OCI-LY1 (cell line): ENCODE data around the gene HYAL1.

Source experiments
- H2AFZ ChIP-seq: fragments of 200-600 bp; sonication (generic), shearing (Covaris generic); 2 replicates; pipeline ENCODE4 v1.6.0; 2014; ENCODE audit warnings: antibody characterized with exemption, mild to moderate bottlenecking, low read length
- H3F3A ChIP-seq: fragments of 200-600 bp; sonication (generic), shearing (Covaris generic); 2 replicates; pipeline ENCODE4 v1.6.0; 2014; ENCODE audit warnings: mild to moderate bottlenecking, antibody characterized with exemption, low read length, moderate library complexity; ENCODE audit not compliant: insufficient read depth
- H3K27ac ChIP-seq: fragments of 200-600 bp; sonication (generic); 2 replicates; pipeline ENCODE4 v1.5.1; 2014; ENCODE audit warnings: low read length, mixed run types, mild to moderate bottlenecking, low read depth; ENCODE audit not compliant: poor library complexity, severe bottlenecking
- H3K27me3 ChIP-seq: fragments of 200-600 bp; sonication (generic); 2 replicates; pipeline ENCODE4 v1.6.0; 2014; ENCODE audit warnings: antibody characterized with exemption, mild to moderate bottlenecking, low read length, moderate library complexity; ENCODE audit not compliant: insufficient read depth
- H3K36me3 ChIP-seq: fragments of 200-600 bp; sonication (generic); 2 replicates; pipeline ENCODE4 v1.6.1; 2014; ENCODE audit warnings: mild to moderate bottlenecking, antibody characterized with exemption, low read length, moderate library complexity, mixed read lengths; ENCODE audit not compliant: insufficient read depth
- H3K4me1 ChIP-seq: fragments of 200-600 bp; sonication (generic); 2 replicates; pipeline ENCODE4 v1.5.1; 2014; ENCODE audit warnings: mild to moderate bottlenecking, low read length, moderate library complexity; ENCODE audit not compliant: insufficient read depth, severe bottlenecking
- H3K4me2 ChIP-seq: fragments of 200-600 bp; sonication (generic), shearing (Covaris generic); 2 replicates; pipeline ENCODE4 v1.6.1; 2014; ENCODE audit warnings: low read length
- H3K4me3 ChIP-seq: fragments of 200-600 bp; sonication (generic); 2 replicates; pipeline ENCODE4 v1.5.1; 2014; ENCODE audit warnings: low read length, low read depth, mild to moderate bottlenecking, mixed read lengths; ENCODE audit not compliant: poor library complexity, severe bottlenecking
- H3K79me2 ChIP-seq: fragments of 200-600 bp; shearing (Covaris generic); 2 replicates; pipeline ENCODE4 v1.6.1; 2016; ENCODE audit warnings: mixed run types, low read length, mixed read lengths; ENCODE audit not compliant: insufficient read depth
- H3K9ac ChIP-seq: fragments of 200-600 bp; sonication (generic), shearing (Covaris generic); 2 replicates; pipeline ENCODE4 v1.6.1; 2014; ENCODE audit warnings: mild to moderate bottlenecking, low read length, mixed read lengths
- H3K9me2 ChIP-seq: fragments of 200-600 bp; sonication (generic), shearing (Covaris generic); 2 replicates; pipeline ENCODE4 v1.6.1; 2014; ENCODE audit warnings: low read depth, mild to moderate bottlenecking, low read length, mixed read lengths
- H3K9me3 ChIP-seq: fragments of 200-600 bp; shearing (Covaris generic); 2 replicates; pipeline ENCODE4 v1.6.1; 2014; ENCODE audit warnings: low read length, mixed read lengths
- H4K20me1 ChIP-seq: fragments of 200-600 bp; sonication (generic), shearing (Covaris generic); 2 replicates; pipeline ENCODE4 v1.6.0; 2016; ENCODE audit warnings: mild to moderate bottlenecking, low read length; ENCODE audit not compliant: insufficient read depth
- EZH2 ChIP-seq: fragments of 200-600 bp; sonication (generic), shearing (Covaris generic); IDR thresholded peaks from 2 replicates; pipeline ENCODE4 v1.8.0; 2017; ENCODE audit warnings: borderline replicate concordance, mixed run types, mild to moderate bottlenecking, antibody characterized with exemption, low read length, moderate library complexity, mixed read lengths
- TF ChIP-seq, protein P1 (sequence below): fragments of 200-600 bp; sonication (generic), shearing (Covaris generic); IDR thresholded peaks from 2 replicates; pipeline ENCODE4 v1.5.1; 2017; ENCODE audit warnings: mild to moderate bottlenecking, antibody characterized with exemption, low read length, moderate library complexity, mixed read lengths

Gene HYAL1

DNA sequence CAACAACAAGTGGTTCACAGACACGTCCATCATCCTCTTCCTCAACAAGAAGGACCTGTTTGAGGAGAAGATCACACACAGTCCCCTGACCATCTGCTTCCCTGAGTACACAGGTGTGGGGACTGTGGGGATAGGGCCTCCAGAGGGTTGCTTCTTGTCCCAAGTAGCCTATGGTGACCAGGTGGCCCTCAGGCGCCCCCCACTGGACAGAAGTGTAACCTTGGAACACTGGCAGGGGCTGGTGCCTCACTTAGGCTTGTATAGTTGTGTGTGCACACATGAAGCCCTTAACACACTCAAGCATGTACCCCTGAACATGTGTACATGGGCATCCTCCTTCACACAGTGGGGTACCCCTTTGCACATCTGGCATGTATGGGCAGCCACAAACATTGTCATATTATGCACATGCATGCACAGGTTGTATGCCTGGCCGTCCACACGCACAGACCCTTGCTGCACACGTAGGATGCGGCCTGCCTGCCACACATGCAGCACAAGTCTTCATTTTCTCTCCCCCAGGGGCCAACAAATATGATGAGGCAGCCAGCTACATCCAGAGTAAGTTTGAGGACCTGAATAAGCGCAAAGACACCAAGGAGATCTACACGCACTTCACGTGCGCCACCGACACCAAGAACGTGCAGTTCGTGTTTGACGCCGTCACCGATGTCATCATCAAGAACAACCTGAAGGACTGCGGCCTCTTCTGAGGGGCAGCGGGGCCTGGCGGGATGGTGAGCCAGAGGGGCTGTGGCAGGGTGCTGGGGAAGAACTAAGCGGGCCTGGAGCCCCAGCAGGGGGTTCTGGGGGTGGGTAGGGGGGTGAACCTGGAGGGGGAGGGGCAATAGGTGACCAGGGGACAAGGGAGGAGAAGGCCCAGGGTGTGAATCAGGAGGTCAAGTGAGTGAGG, 46.1 kb downstream of the HYAL1 start:
- Histone ChIP-seq H3K27me3 (no peaks in the 10 kb centered on the region), H3K4me3 (no peak overlapping the region), H3F3A (no peaks in the 10 kb centered on the region), H3K36me3 (peaks cover 51% of the 10 kb centered on the region), H3K79me2 (no peaks in the 10 kb centered on the region), H3K27ac (no peak overlapping the region), H3K9me3 (no peaks in the 10 kb centered on the region), H3K9me2 (no peaks in the 10 kb centered on the region), H4K20me1 (no peaks in the 10 kb centered on the region), H2AFZ (no peak overlapping the region), H3K9ac (no peak overlapping the region), H3K4me2 (no peak overlapping the region), H3K4me1 (peaks cover 13% of the 10 kb centered on the region)
- TF ChIP-seq, protein P1, sequence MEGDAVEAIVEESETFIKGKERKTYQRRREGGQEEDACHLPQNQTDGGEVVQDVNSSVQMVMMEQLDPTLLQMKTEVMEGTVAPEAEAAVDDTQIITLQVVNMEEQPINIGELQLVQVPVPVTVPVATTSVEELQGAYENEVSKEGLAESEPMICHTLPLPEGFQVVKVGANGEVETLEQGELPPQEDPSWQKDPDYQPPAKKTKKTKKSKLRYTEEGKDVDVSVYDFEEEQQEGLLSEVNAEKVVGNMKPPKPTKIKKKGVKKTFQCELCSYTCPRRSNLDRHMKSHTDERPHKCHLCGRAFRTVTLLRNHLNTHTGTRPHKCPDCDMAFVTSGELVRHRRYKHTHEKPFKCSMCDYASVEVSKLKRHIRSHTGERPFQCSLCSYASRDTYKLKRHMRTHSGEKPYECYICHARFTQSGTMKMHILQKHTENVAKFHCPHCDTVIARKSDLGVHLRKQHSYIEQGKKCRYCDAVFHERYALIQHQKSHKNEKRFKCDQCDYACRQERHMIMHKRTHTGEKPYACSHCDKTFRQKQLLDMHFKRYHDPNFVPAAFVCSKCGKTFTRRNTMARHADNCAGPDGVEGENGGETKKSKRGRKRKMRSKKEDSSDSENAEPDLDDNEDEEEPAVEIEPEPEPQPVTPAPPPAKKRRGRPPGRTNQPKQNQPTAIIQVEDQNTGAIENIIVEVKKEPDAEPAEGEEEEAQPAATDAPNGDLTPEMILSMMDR, result peak; percentile 69
- no peak for TF ChIP-seq EZH2

DNA sequence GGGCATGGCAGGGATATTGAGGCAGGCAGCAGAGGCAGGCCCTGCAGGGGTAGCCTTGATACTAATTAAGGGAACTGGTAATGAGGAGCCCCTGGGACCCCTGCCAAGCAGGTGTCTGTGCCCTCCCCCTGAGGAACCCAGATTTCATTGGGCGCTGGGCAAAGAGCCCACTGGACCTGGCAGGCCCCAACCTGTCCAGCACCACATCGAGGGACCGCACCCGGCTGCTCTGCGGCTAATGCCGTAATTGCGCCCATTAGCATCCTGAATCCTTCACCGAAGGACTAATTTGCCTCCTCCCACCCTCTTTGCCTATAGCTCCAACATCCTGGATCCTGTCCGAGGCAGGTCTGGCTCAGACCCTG, 48.1 kb downstream of the HYAL1 start:
- Histone ChIP-seq H3K4me3 (no peak overlapping the region), H4K20me1 (no peaks in the 10 kb centered on the region), H2AFZ (no peak overlapping the region), H3K36me3 (peaks cover 59% of the 10 kb centered on the region), H3K9me3 (no peaks in the 10 kb centered on the region), H3K27me3 (no peaks in the 10 kb centered on the region), H3K4me1 (peaks cover 9% of the 10 kb centered on the region), H3K9me2 (no peaks in the 10 kb centered on the region), H3F3A (no peaks in the 10 kb centered on the region), H3K79me2 (no peaks in the 10 kb centered on the region), H3K9ac (no peak overlapping the region), H3K27ac (no peak overlapping the region), H3K4me2 (no peak overlapping the region)
- TF ChIP-seq, protein P1, result no peak
- TF ChIP-seq EZH2, result no peak

DNA sequence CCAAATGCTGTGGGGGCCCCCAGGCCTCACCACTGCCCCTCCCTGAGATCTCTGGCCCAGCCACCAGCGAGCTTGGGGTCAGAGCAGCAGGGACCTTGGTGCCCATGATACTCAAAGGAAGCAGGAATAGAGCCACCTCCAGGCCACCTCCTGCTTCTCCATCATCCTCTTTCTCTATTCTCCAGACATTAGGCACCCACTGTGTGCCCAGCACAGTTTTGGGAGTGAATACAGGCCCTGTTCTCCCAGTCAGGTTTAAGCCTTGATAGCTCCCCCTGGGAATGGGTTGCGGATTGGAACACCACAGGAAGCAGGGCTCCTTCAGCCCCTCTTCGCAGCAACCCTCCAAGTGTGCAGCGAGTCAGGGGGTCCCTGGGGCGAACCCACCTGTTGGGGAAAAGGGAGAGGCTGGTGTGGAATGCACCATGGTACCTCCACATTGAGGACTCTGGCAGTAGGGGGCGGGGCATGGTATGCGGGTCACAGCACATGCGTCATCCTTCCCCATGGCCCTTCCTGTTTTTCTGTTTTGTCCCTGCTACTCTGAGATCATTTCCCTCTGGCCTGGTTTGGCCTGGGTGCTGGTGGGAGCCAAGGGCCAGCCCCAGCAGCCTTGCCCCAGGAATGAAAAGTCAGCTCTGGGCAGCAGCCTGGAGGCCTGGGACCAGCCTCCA, 48.7 kb downstream of the HYAL1 start:
- Histone ChIP-seq H4K20me1 (no peaks in the 10 kb centered on the region), H3F3A (no peaks in the 10 kb centered on the region), H3K36me3 (peaks cover 59% of the 10 kb centered on the region), H3K9me2 (no peaks in the 10 kb centered on the region), H3K27ac (no peak overlapping the region), H3K79me2 (no peaks in the 10 kb centered on the region), H3K4me2 (no peak overlapping the region), H3K4me3 (no peak overlapping the region), H3K4me1 (peaks cover 6% of the 10 kb centered on the region), H2AFZ (no peak overlapping the region), H3K27me3 (no peaks in the 10 kb centered on the region), H3K9ac (no peak overlapping the region), H3K9me3 (no peaks in the 10 kb centered on the region)
- TF ChIP-seq, protein P1, result no peak
- no peak for TF ChIP-seq EZH2
